Tibial nerve (tissue), 4 donors: ENCODE results near the gene SLC35E1. TPM values are rescaled to one million over a fixed set of nuclear protein-coding genes. Genes with fewer than 3 reads are reported as not detected.
A peak's percentile ranks its signal among the peaks of the same experiment; 100 is the strongest.
"Not testable (repeated sequence)": the region's sequence is repeated elsewhere in the genome, so short reads cannot be mapped to it uniquely, and the experiment has no call there.

ENCODE experiments used
- DNase-seq, 2 donors: peaks; one replicate each; pipeline ENCODE4 v3.0.0-alpha.2; 2019; ENCODE audit warnings: low spot score in 2 of 2
- H3K27ac ChIP-seq, 4 donors: fragments of 200-600 bp; sonication (generic) in 3 of 4; one replicate each; pipeline ENCODE4 v1.5.1; 2017 to 2019; ENCODE audit warnings: mild to moderate bottlenecking in 1 of 4
- H3K27me3 ChIP-seq, 2 donors: fragments of 200-600 bp; sonication (generic) in 1 of 2; one replicate each; pipeline versions ENCODE4 v1.5.1 to v1.6.0; 2017 to 2019
- H3K36me3 ChIP-seq, 3 donors: fragments of 200-600 bp; sonication (generic); one replicate each; pipeline ENCODE4 v1.5.1; 2018 to 2019
- H3K4me1 ChIP-seq, 4 donors: fragments of 200-600 bp; sonication (generic) in 3 of 4; one replicate each; pipeline ENCODE4 v1.5.1; 2017 to 2019
- H3K4me3 ChIP-seq, 4 donors: fragments of 200-600 bp; sonication (generic) in 3 of 4; one replicate each; pipeline ENCODE4 v1.5.1; 2017 to 2019; ENCODE audit warnings: mild to moderate bottlenecking in 1 of 4, moderate library complexity in 1 of 4
- H3K9me3 ChIP-seq, 4 donors: fragments of 200-600 bp; sonication (generic) in 3 of 4; one replicate each; pipeline ENCODE4 v1.5.1; 2017 to 2019
- CTCF ChIP-seq, 5 experiments: fragments of 200-600 bp in 3 of 5; fragments of 450-650 bp in 2 of 5; sonication (generic) in 3 of 5; IDR thresholded peaks; one replicate each; pipeline ENCODE4 v1.5.1; 2016 to 2019; ENCODE audit warnings: antibody characterized with exemption in 5 of 5, mild to moderate bottlenecking in 3 of 5, moderate library complexity in 2 of 5
- EP300 ChIP-seq, 2 donors: sonication (generic); formaldehyde crosslinking; IDR thresholded peaks; one replicate each; pipeline ENCODE4 v1.6.1; 2017; ENCODE audit warnings: antibody characterized with exemption in 2 of 2, mild to moderate bottlenecking in 1 of 2
- POLR2A ChIP-seq, 2 donors: fragments of 450-650 bp; IDR thresholded peaks; one replicate each; pipeline ENCODE4 v1.6.1; 2017; ENCODE audit warnings: antibody characterized with exemption in 2 of 2, mild to moderate bottlenecking in 2 of 2, moderate library complexity in 2 of 2
- WGBS, 2 donors: methylation state at CpG; one replicate each; pipeline ENCODE4 v1.1.5; 2018; 5-methylcytosine and 5-hydroxymethylcytosine counted together
- total RNA-seq, 4 donors: library from RNA; depleted of rRNA; stranded (reverse); fragments of >200 nt; gene quantifications; one replicate each; pipeline ENCODE4 v1.1.0, GENCODE V29; 2016

SLC35E1 gene
- total RNA-seq, 4 donors from 2014 or later, result 24.9 to 29.5 (median 28.0) TPM

DNA sequence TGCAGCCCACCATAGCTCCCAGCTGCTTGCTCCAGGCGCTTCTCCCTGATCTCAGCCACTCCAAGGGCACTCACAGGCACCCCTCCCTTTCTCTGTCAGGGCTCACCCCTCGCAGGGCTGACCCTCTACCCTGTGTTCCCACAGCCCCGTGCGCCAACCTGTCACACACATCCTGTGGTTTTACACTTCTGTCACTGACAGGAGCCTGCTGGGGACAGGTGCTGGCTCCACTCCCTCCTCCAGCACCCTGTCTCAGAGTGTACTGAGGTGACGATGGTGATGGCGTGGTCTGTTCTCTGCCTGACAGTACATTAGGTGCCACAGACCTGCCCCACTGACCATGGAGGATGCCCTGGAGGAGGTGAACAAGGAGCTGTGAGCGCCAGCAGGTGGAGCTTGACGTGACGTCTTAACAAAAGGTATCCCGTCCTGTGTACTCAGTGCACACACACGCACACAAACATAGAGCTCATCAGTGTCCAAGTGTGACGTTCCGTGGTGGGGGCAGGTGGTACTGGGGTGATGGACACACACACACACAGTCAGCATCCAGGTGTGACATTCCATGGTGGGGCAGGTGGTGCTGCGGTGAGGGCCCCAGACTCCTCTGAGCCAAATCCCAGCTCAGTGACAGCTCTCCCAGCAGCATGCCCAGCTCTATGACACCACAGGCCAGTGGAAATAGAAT, 55.1 kb downstream of the SLC35E1 start:
- whole genome bisulfite sequencing, 2 donors, result 85 to 87% methylated on average over 14 of the region's 14 CpGs
- H3K9me3 ChIP-seq, result no peaks in the 10 kb centered on the region
- no peaks in the 10 kb centered on the region for H3K27me3 ChIP-seq
- H3K27ac ChIP-seq, result no peak overlapping the region
- no peak overlapping the region for H3K4me3 ChIP-seq
- H3K4me1 ChIP-seq, result no peaks in the 10 kb centered on the region
- no peak for DNase-seq
- peaks cover 5 to 99% (median 27%) of the 10 kb centered on the region in 3 donors for H3K36me3 ChIP-seq
- TF ChIP-seq CTCF (IDR thresholded peaks at IDR 0.05) (no peak), POLR2A (IDR thresholded peaks at IDR 0.05) (no peak), EP300 (IDR thresholded peaks at IDR 0.05) (no peak)

GRCh38 chr19:16516381-16516780, 55.8 kb downstream of the SLC35E1 start:
- Histone ChIP-seq H3K4me1 (no peaks in the 10 kb centered on the region), H3K4me3 (no peak overlapping the region), H3K36me3 (peaks cover 5 to 94% (median 23%) of the 10 kb centered on the region in 3 donors), H3K27me3 (no peaks in the 10 kb centered on the region), H3K9me3 (no peaks in the 10 kb centered on the region), H3K27ac (no peak overlapping the region)
- 88 to 89% methylated on average over 15 of the region's 15 CpGs for WGBS, 2 donors
- no peak for TF ChIP-seq POLR2A (IDR thresholded peaks at IDR 0.05)
- no peak for TF ChIP-seq CTCF (IDR thresholded peaks at IDR 0.05)
- no peak for TF ChIP-seq EP300 (IDR thresholded peaks at IDR 0.05)
- DNase-seq, result no peak

DNA sequence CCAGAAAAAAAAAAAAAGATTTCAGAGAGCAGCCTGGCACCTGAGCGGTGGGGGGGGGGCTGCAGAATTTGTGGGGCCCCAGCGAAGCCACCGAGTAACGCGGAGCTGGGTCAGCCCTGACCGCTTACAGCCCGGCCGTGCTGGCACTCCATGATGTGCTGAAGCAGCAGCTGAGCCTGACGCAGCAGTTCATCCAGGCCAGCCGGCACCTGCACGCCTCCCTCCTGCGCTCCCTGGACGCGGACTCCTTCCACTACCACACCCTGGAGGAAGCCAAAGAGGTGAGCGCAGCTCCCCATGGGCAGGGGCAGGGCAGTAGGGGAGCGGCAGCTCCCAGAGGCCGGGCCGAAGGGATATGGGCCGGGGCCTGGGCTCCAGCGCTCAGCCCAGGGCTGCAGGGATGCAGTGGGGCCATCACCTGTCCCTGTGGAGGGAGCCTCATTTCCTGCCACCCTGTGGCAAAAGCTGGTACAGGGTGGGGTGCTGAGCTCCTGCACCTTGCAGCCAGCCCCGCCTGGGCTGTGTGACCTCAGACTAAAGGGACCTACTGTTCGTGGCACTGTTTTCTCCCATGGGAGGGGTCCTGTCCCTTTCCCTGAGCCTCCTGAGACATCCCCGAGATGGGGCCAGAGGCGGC, 57.7 kb downstream of the SLC35E1 start:
- no peaks in the 10 kb centered on the region for H3K27me3 ChIP-seq
- WGBS, 2 donors, result 87 to 91% methylated on average over 15 to 18 of the region's 24 CpGs
- H3K9me3 ChIP-seq, result no peaks in the 10 kb centered on the region
- H3K4me1 ChIP-seq, result peaks cover 0 to 14% (median 8%) of the 10 kb centered on the region in 4 donors
- H3K27ac ChIP-seq, result no peak overlapping the region
- TF ChIP-seq EP300 (IDR thresholded peaks at IDR 0.05) (no peak), CTCF (IDR thresholded peaks at IDR 0.05) (no peak), POLR2A (IDR thresholded peaks at IDR 0.05) (no peak)
- no peak overlapping the region for H3K4me3 ChIP-seq
- H3K36me3 ChIP-seq, result peaks cover 3 to 88% (median 9%) of the 10 kb centered on the region in 3 donors
- no peak for DNase-seq

DNA sequence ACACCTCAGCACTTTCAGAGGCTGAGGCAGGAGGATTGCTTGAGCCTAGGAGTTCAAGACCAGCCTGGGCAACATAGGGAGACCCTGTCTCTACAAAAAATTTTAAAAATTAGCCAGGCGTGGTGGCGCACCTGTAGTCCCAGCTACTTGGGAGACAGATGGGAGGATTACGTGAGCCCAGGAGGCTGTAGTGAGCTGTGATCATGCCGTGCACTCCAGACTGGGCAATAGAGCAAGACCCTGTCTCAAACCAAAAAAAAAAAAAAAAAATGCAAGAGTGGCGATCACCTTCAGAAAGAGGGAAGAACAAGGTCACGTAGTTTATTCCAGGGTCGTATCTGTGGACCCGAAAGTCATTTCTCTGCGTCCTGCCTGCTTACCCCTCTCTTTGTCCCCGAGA, 59.6 kb downstream of the SLC35E1 start:
- H3K27ac ChIP-seq, H3K27me3 ChIP-seq, H3K4me3 ChIP-seq, DNase-seq, H3K9me3 ChIP-seq: not testable (repeated sequence)
- H3K36me3 ChIP-seq, result peaks cover 0 to 75% (median 5%) of the 10 kb centered on the region in 3 donors
- H3K4me1 ChIP-seq, result peaks cover 0 to 24% (median 8%) of the 10 kb centered on the region in 4 donors
- 92 to 93% methylated on average over 10 of the region's 10 CpGs for WGBS, 2 donors

DNA sequence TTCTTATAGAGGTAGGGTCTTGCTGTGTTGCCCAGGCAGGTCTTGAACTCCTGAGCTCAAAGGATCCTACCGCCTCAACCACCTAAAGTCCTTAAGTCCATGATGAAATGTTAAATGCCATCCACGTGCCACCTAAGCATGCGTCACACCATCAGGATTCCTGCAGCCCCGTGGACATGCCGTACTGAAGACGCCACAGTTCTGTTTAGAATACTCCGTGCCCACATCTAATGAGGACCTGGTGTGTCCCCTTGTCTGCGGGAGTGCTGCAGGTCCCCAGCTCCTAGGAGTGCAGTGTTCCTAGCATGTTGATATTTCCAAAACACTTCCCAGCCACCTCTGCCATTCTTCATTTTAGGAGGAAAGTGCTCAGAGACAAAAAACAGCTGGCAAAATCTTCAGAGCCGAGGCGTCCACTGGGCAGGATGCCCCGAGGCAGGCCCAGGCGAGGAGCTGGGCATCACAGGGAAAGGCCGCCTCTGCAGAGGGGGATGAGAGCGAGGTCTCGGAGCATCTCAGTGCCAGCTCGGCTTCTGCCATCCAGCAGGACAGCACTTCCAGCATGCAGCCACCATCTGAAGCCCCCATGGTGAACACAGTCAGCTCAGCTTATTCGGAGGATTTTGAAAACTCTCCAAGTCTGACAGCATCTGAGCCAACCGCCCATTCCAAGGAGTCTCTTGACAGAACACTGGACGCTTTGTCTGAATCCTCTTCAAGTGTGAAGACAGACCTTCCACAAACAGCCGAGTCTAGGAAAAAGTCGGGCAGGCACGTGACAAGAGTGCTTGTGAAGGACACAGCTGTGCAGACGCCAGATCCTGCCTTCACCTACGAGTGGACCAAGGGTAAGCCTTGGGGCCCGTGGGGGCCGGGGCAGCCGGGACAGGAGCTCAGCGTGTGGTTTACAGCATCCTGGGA, 62.8 kb downstream of the SLC35E1 start:
- H3K36me3 ChIP-seq, result peaks cover 0 to 69% (median 2%) of the 10 kb centered on the region in 3 donors
- no peaks in the 10 kb centered on the region for H3K27me3 ChIP-seq
- peak overlapping the region in 1 of 4 donors; percentile 0 for H3K4me3 ChIP-seq
- no peaks in the 10 kb centered on the region for H3K9me3 ChIP-seq
- DNase-seq, result peak; percentile 68 to 71
- H3K4me1 ChIP-seq, result peaks cover 0 to 24% (median 8%) of the 10 kb centered on the region in 4 donors
- H3K27ac ChIP-seq, result peak overlapping the region; percentile 71 to 83 (median 78)
- TF ChIP-seq EP300 (IDR thresholded peaks at IDR 0.05) (peak in 1 of 2 donors; percentile 64), CTCF (IDR thresholded peaks at IDR 0.05) (no peak)
- WGBS, 2 donors, result 50% methylated on average over 28 of the region's 28 CpGs
